Activated T-cell treated with anti-CD3 and anti-CD28 coated beads, Interleukin-2, amount 50 U/mL, for 4 hours (primary cell): ENCODE measurements around the gene TEX11. TPM values are rescaled to one million over a fixed set of nuclear protein-coding genes. Genes with fewer than 3 reads are reported as not detected.
"Not testable (repeated sequence)": the region's sequence is repeated elsewhere in the genome, so short reads cannot be mapped to it uniquely, and the experiment has no call there.

ENCODE experiments used
- ATAC-seq, 2 donors: fragments of 200-7000 bp; cut with Tn5 transposase; one replicate each; pipeline ENCODE4 v1.10.0; 2021
- DNase-seq: peaks from one replicate; pipeline ENCODE4 v3.0.0-alpha.2; 2020
- H3K27me3 Mint-ChIP-seq: one replicate; pipeline ENCODE4 v1.8.0; 2021; ENCODE audit warnings: low read depth, mixed read lengths
- H3K36me3 Mint-ChIP-seq: one replicate; pipeline ENCODE4 v1.8.0; 2022; ENCODE audit warnings: mixed read lengths; ENCODE audit not compliant: insufficient read depth
- H3K4me1 Mint-ChIP-seq: one replicate; pipeline ENCODE4 v1.8.0; 2021; ENCODE audit warnings: low read depth, mixed read lengths
- H3K4me3 Mint-ChIP-seq: one replicate; pipeline ENCODE4 v1.8.0; 2021; ENCODE audit warnings: mild to moderate bottlenecking, moderate library complexity, mixed read lengths
- H3K9me3 Mint-ChIP-seq: one replicate; pipeline ENCODE4 v1.8.0; 2021; ENCODE audit warnings: mixed read lengths
- total RNA-seq, 3 donors: library from RNA; stranded (reverse); gene quantifications; one replicate each; pipeline ENCODE4 v1.2.1, GENCODE V29; 2021

Gene TEX11
- total RNA-seq, 3 donors from 2014 or later = 0.13 TPM; not detected in 2

DNA sequence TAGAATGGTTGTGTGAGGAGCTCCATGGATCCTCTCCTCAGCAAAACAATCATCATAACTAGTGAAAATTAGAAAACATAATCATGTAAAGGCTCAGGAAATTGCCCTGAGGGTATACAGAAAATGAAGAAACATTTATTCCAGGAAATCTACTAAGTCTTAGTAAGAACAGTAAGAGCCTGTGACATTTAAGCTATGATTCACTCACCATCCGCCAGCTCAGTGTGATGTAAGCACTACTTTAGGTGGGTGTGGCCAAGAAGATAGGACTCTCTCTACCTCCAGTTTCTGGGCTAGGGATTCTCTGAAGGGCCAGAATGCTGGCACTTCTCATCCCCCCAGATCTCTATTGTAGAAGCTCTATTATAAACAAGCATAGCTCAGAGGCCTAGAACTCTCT lies 316.4 kb downstream of the TEX11 start:
- Mint-ChIP-seq H3K27me3 (no peaks in the 10 kb centered on the region), H3K4me1 (no peaks in the 10 kb centered on the region), H3K36me3 (no peaks in the 10 kb centered on the region), H3K9me3 (peaks cover 8% of the 10 kb centered on the region), H3K4me3 (no peak overlapping the region)
- no peak for DNase-seq
- ATAC-seq = peak; percentile 88 to 98

DNA sequence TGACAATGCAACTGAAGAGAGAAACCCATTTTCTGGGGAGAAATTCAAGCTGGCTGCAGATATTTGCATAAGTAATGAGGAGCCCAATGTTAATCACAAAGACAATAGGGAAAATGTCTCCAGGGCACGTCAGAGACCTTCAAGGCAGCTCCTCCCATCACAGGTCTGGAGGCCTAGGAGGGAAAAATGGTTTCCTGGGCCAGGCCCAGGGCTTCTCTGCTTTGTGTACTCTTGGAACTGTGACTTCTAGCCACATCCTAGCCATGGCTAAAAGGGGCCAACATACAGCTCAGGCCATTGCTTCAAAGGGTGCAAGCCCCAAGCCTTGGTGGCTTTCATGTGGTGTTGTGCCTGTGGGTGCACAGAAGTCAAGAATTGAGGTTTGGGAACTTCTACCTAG lies 321.4 kb downstream of the TEX11 start:
- not testable (repeated sequence) for H3K27me3 Mint-ChIP-seq, H3K4me3 Mint-ChIP-seq, ATAC-seq, H3K9me3 Mint-ChIP-seq, H3K36me3 Mint-ChIP-seq, DNase-seq, H3K4me1 Mint-ChIP-seq

DNA sequence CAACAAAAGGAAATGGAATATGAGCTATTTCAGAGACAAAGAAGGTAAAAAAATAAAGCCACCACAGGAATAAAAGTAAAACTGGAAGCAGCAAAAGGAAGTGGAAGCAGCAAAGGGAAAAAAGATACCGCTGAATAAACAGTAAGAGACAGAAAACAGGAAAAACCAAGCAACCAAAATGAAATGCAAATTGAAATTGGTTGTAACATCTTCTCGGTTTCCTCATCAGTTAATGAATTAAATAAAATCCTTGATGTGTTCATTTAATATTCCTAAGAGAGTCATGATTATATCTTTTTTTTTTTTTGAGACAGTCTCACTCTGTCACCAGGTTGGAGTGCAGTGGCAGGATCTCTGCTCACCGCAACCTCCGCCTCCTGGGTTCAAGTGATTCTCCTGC lies 331.1 kb downstream of the TEX11 start:
- Mint-ChIP-seq H3K4me3 (no peak overlapping the region), H3K27me3 (no peaks in the 10 kb centered on the region), H3K36me3 (no peaks in the 10 kb centered on the region), H3K4me1 (no peaks in the 10 kb centered on the region), H3K9me3 (peaks cover 13% of the 10 kb centered on the region)
- ATAC-seq (no peak), DNase-seq (no peak)

DNA sequence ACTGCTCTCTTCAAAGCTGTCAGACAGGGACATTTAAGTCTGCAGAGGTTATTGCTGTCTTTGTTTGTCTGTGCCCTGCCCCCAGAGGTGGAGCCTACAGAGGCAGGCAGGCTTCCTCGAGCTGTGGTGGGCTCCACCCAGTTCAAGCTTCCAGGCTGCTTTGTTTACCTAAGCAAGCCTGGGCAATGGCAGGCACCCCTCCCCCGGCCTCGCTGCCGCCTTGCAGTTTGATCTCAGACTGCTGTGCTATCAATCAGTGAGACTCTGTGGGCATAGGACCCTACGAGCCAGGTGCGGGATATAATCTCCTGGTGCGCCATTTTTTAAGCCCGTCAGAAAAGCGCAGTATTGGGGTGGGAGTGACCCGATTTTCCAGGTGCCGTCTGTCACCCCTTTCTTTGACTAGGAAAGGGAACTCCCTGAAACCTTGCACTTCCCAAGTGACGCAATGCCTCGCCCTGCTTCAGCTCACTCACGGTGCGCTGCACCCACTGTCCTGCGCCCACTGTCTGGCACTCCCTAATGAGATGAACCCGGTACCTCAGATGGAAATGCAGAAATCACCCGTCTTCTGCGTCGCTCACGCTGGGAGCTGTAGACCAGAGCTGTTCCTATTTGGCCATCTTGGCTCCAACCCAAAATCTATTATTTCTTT lies 338.5 kb downstream of the TEX11 start:
- DNase-seq, H3K36me3 Mint-ChIP-seq, H3K27me3 Mint-ChIP-seq, ATAC-seq, H3K4me3 Mint-ChIP-seq, H3K9me3 Mint-ChIP-seq, H3K4me1 Mint-ChIP-seq: not testable (repeated sequence)

DNA sequence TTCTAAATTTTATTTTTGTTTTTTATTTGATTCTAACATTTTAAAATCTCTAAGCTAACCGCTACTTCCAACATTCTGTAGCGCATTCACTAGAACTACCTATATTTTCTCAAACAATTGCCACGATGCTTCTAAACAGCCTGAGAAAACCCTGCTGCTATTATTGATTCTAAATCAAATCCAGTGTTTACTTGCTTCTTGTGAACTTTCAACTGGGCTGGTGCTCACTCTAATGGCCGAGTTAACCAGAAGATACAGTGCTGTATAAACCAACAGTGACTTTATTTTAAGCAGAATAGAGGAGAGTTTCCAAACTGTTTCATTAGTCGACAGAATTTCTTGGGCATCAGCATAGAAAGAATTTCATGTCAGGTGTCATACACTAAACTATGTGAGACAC lies 353.6 kb downstream of the TEX11 start:
- Mint-ChIP-seq H3K4me3 (no peak overlapping the region), H3K27me3 (no peaks in the 10 kb centered on the region), H3K4me1 (no peaks in the 10 kb centered on the region), H3K36me3 (no peaks in the 10 kb centered on the region), H3K9me3 (no peaks in the 10 kb centered on the region)
- ATAC-seq = no peak
- no peak for DNase-seq

DNA sequence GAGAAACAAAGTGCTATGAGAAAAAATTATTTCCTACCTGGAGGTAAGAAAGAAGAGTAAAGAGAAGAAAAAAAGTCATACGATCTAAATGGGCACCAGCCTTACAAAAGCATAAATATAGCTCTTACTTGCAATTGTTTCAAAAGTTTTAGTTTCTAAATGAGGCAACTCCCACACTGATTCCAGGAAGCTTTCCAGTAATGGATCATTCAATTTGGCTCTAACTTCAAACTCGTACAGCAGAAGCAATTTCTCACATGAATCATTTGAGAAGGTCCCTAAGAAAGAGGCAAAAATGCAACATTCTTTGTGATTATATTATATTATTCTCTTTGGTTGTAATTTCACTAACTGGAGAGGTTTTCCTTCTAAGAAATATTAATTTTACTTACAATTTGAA lies 354.0 kb downstream of the TEX11 start:
- Mint-ChIP-seq H3K27me3 (no peaks in the 10 kb centered on the region), H3K4me3 (no peak overlapping the region), H3K9me3 (no peaks in the 10 kb centered on the region), H3K36me3 (no peaks in the 10 kb centered on the region), H3K4me1 (no peaks in the 10 kb centered on the region)
- ATAC-seq (no peak), DNase-seq (no peak)

DNA sequence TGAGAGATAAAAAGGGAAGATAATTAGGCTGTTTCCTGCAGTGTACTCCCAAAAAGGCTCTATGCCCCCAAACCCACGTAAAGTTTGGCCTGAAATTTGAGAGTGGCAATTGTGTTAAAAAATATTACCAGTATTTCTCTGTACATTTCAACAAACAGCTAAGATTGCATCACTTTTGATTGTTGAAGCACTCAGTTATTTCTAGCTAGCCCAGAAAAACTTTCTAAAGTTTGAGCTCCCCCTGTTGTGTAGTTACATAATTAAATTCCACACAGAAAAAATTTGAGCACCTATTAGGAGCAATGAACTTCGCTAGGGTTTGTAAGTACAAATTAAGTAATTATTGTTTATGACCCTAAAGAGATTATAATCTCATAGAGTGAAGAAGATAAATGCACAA lies 354.4 kb downstream of the TEX11 start:
- H3K4me1 Mint-ChIP-seq = no peaks in the 10 kb centered on the region
- H3K9me3 Mint-ChIP-seq = no peaks in the 10 kb centered on the region
- DNase-seq = no peak
- H3K36me3 Mint-ChIP-seq = no peaks in the 10 kb centered on the region
- ATAC-seq = no peak
- no peaks in the 10 kb centered on the region for H3K27me3 Mint-ChIP-seq
- H3K4me3 Mint-ChIP-seq = no peak overlapping the region

DNA sequence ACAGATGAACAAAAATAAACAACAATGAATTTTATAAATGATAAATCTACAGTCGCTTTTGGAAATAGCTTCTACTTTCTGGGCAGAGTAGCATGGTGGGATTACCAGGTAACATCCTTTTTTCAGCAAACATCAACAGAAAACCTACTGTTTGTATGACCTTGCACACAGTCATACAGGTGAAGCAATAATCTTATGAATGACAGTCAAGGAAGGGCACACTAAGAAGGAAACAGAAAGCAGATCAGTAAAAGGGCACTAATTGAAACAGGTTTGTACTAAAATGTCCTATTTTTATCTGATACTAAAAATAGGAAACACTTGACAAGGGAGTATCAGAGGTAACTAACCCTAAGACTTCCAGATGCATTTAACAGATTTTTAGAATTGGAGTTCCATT lies 355.0 kb downstream of the TEX11 start:
- no peaks in the 10 kb centered on the region for H3K9me3 Mint-ChIP-seq
- no peak for DNase-seq
- H3K4me1 Mint-ChIP-seq = no peaks in the 10 kb centered on the region
- no peaks in the 10 kb centered on the region for H3K27me3 Mint-ChIP-seq
- no peak for ATAC-seq
- H3K4me3 Mint-ChIP-seq = no peak overlapping the region
- no peaks in the 10 kb centered on the region for H3K36me3 Mint-ChIP-seq

DNA sequence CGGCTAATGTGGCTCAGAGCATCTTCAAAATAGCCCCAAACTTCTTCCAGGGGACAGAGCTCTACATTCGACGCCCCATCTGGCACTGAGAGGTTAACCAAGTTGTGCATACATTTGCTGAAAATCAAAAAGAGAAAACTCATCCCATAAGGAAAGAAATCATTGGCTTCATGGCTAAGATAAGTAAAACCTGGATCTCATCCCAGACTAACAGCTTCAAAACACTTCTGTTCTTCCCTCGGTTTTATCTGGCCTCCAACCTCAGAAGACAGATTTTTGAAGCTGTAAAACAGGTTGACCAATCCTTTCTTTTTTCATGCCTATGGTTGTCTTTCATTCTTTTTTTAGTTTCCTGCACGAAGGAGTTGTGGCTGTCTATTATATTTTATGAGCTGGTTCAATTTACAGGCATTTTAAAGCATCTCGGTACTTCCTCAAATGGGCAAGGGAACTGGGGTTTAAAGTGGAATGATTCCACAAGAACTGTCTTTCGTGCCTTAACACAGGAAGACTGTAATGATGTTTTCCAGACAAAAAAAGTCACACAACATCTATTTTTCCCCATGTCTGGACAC lies 356.3 kb downstream of the TEX11 start:
- no peaks in the 10 kb centered on the region for H3K4me1 Mint-ChIP-seq
- ATAC-seq (no peak), DNase-seq (no peak)
- H3K4me3 Mint-ChIP-seq = no peak overlapping the region
- no peaks in the 10 kb centered on the region for H3K36me3 Mint-ChIP-seq
- no peaks in the 10 kb centered on the region for H3K9me3 Mint-ChIP-seq
- H3K27me3 Mint-ChIP-seq = no peaks in the 10 kb centered on the region

DNA sequence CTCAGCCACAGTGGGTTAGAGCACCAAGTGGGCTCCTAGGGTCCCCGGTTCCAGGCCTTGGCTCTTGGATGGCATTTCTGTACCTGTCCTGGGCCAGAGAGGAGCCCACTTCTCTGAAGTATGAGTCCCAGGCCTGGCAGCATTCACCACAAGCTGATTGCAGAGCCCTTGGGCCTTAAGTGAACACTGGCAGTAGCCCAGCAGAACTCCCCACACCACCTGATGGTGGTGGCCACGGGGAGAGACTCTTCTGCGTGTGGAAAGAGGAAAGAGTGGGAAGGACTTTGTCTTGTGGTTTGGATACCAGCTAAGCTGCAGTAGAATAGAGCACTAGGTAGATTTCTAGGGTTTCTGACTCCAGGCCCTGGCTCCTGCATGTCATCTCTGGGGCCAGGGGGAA lies 359.1 kb downstream of the TEX11 start:
- Mint-ChIP-seq H3K27me3 (no peaks in the 10 kb centered on the region), H3K36me3 (no peaks in the 10 kb centered on the region), H3K9me3 (no peaks in the 10 kb centered on the region), H3K4me1 (no peaks in the 10 kb centered on the region), H3K4me3 (no peak overlapping the region)
- ATAC-seq = no peak
- no peak for DNase-seq

DNA sequence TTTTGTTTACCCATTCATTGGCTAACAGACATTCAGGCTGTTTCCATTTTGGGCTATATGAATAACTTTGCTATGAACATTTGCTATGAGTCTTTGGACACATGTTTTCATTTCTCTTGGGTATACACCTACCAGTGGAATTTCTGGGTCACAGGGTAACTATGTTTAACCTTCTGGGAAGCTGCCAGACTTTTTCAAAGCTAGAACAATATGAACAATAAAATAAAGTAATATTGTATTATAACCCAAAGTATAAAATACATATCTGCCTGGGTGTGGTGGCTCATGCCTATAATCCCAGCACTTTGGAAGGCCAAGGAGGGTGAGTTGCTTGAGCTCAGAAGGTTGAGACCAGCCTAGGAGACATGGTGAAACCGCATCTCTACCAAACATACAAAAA lies 373.3 kb downstream of the TEX11 start:
- Mint-ChIP-seq H3K9me3 (no peaks in the 10 kb centered on the region), H3K4me1 (no peaks in the 10 kb centered on the region), H3K36me3 (no peaks in the 10 kb centered on the region), H3K4me3 (no peak overlapping the region), H3K27me3 (peaks cover 4% of the 10 kb centered on the region)
- ATAC-seq (no peak), DNase-seq (no peak)

DNA sequence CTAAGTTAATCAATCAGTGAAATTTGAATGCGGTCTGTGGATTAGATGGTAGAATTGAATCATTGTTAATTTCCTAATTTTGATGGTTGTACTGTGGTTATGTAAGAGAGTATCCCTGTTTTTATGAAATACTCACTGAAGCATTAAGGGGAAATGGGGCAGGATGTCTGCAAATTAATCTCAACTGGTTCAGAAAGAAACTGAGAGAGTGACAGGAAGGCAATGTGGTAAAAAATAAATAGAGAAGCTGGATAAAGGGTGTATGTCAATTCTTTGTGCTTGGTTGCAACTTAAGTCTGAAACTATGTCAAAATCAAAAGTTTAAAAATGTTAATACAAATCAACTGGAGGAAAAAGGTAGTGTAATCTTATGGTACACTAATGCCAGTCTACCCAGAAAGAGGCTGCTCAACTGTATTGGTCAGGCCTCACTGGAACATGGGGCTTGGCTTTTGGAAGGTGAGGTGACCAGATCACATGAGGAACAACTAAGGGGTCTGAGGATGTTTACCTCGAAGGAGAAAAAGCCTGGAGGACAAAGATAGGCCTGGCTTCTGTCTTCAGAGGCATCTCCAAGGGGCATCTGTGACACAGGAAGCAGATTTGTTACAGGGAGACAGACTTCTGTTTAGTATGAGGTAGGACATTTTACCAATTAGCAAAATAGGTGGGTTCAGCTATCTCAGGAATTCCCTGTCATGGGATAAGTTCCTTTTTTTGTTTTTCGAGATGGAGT lies 380.7 kb downstream of the TEX11 start:
- no peak for ATAC-seq
- peaks cover 2% of the 10 kb centered on the region for H3K4me1 Mint-ChIP-seq
- no peaks in the 10 kb centered on the region for H3K36me3 Mint-ChIP-seq
- no peak for DNase-seq
- H3K9me3 Mint-ChIP-seq = no peaks in the 10 kb centered on the region
- H3K27me3 Mint-ChIP-seq = no peaks in the 10 kb centered on the region
- H3K4me3 Mint-ChIP-seq = no peak overlapping the region

DNA sequence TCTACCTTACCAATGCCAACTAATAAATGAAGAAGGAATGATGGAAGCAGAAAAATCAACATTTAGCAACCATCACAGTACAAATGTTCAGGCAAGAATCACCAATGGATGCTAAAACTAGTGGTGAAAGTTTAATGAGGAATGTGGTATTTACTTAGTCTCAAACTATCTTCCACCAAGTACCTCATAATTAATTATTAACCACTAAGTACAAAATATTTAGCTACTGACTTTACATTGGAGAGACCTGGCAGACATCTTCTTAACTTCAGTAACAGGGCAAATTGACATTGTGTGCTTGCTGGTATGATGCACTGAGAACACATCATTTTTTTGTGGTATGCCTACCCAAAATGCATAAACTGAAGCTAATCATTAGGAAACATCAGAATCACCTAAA lies 381.5 kb downstream of the TEX11 start:
- Mint-ChIP-seq H3K4me1 (peaks cover 2% of the 10 kb centered on the region), H3K9me3 (no peaks in the 10 kb centered on the region), H3K27me3 (no peaks in the 10 kb centered on the region), H3K4me3 (no peak overlapping the region), H3K36me3 (no peaks in the 10 kb centered on the region)
- DNase-seq (no peak), ATAC-seq (no peak)

DNA sequence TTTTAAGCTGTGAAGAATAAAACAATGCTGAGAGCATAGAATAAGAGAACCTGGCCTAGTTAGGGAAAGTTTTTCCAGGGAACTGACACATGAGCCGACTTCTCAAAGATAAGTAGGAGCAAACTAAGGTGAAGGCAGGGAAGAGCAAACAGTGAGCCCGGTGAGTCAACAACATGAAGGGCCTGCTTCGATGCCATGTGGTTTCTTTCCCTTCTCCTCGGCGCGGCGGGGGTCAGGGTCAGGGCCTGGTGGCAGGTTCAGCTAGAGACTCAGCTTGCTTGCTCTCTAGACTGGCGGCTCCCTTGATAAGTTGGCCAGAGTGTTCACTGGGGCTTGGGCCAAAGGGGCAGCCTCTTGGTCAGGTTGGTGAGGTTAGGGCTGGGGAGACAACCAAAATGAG lies 382.8 kb downstream of the TEX11 start:
- no peak overlapping the region for H3K4me3 Mint-ChIP-seq
- no peak for ATAC-seq
- no peak for DNase-seq
- H3K4me1 Mint-ChIP-seq = peaks cover 2% of the 10 kb centered on the region
- no peaks in the 10 kb centered on the region for H3K36me3 Mint-ChIP-seq
- no peaks in the 10 kb centered on the region for H3K27me3 Mint-ChIP-seq
- no peaks in the 10 kb centered on the region for H3K9me3 Mint-ChIP-seq

DNA sequence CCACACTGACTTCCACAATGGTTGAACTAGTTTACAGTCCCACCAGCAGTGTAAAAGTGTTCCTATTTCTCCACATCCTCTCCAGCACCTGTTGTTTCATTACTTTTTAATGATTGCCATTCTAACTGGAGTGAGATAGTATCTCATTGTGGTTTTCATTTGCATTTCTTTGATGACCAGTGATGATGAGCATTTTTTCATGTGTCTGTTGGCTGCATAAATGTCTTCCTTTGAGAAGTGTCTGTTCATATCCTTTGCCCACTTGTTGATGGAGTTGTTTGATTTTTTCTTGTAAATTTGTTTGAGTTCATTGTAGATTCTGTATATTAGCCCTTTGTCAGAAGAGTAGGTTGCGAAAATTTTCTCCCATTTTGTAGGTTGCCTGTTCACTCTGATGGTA lies 392.8 kb downstream of the TEX11 start:
- not testable (repeated sequence) for H3K36me3 Mint-ChIP-seq, H3K4me1 Mint-ChIP-seq, H3K9me3 Mint-ChIP-seq, DNase-seq, H3K4me3 Mint-ChIP-seq, ATAC-seq, H3K27me3 Mint-ChIP-seq
